Measurements from ENCODE around the gene TMEM94.
"Not testable (repeated sequence)": the region's sequence is repeated elsewhere in the genome, so short reads cannot be mapped to it uniquely, and the experiment has no call there.

The TMEM94 gene

GRCh38 chr17:75474736-75475135 is 18.3 kb downstream of the TMEM94 start:
- no peak for DNase-seq (ENCODE audit: low read depth)
- H3K4me3 ChIP-seq (ENCODE audit: low read depth, low read length) = no peak overlapping the region
- TF ChIP-seq CTCF (IDR thresholded peaks at IDR 0.05; ENCODE audit: low read depth, low read length, missing control alignments) = no peak

GRCh38 chr17:75475144-75475835 is 18.9 kb downstream of the TMEM94 start:
- no peak for TF ChIP-seq CTCF (IDR thresholded peaks at IDR 0.05; ENCODE audit: low read depth, low read length, missing control alignments)
- H3K4me3 ChIP-seq (ENCODE audit: low read depth, low read length) = no peak overlapping the region
- DNase-seq (ENCODE audit: low read depth) = no peak

GRCh38 chr17:75475851-75476250 is 19.4 kb downstream of the TMEM94 start:
- no peak overlapping the region for H3K4me3 ChIP-seq (ENCODE audit: low read depth, low read length)
- no peak for TF ChIP-seq CTCF (IDR thresholded peaks at IDR 0.05; ENCODE audit: low read depth, low read length, missing control alignments)
- DNase-seq (ENCODE audit: low read depth) = no peak

GRCh38 chr17:75476271-75476671 is 19.8 kb downstream of the TMEM94 start:
- no peak for TF ChIP-seq CTCF (IDR thresholded peaks at IDR 0.05; ENCODE audit: low read depth, low read length, missing control alignments)
- H3K4me3 ChIP-seq (ENCODE audit: low read depth, low read length) = no peak overlapping the region
- DNase-seq (ENCODE audit: low read depth) = no peak

GRCh38 chr17:75476752-75477489 is 20.5 kb downstream of the TMEM94 start:
- TF ChIP-seq CTCF (IDR thresholded peaks at IDR 0.05; ENCODE audit: low read depth, low read length, missing control alignments) = no peak
- H3K4me3 ChIP-seq (ENCODE audit: low read depth, low read length) = no peak overlapping the region
- no peak for DNase-seq (ENCODE audit: low read depth)

GRCh38 chr17:75477490-75477862 is 21.0 kb downstream of the TMEM94 start:
- DNase-seq (ENCODE audit: low read depth); H3K4me3 ChIP-seq (ENCODE audit: low read depth, low read length): not testable (repeated sequence)

GRCh38 chr17:75478508-75478907 is 22.1 kb downstream of the TMEM94 start:
- TF ChIP-seq CTCF (IDR thresholded peaks at IDR 0.05; ENCODE audit: low read depth, low read length, missing control alignments) = no peak
- no peak for DNase-seq (ENCODE audit: low read depth)
- H3K4me3 ChIP-seq (ENCODE audit: low read depth, low read length) = no peak overlapping the region
